ENCODE measurements around the gene CLTRN. TPM values are rescaled to one million over a fixed set of nuclear protein-coding genes. Genes with fewer than 3 reads are reported as not detected.
A peak's percentile ranks its signal among the peaks of the same experiment; 100 is the strongest.

The CLTRN gene
- total RNA-seq, 6 donors from 2014 or later = 0.88 to 7.9 (median 1.3) TPM; not detected in 1

- DNase-seq = no peak
- H3K27ac ChIP-seq = no peak overlapping the region
- peak in 1 of 2 donors; percentile 49 for ATAC-seq (ENCODE audit: low FRiP score in 2 of 2)
- 71 to 81% methylated on average over 3 of the region's 3 CpGs for WGBS, 2 donors
- no peak overlapping the region for H3K4me3 ChIP-seq
- no peaks in the 10 kb centered on the region for H3K36me3 ChIP-seq
- no peaks in the 10 kb centered on the region for H3K9me3 ChIP-seq
- no peaks in the 10 kb centered on the region for H3K4me1 ChIP-seq
- TF ChIP-seq POLR2A (IDR thresholded peaks at IDR 0.05) (no peak), POLR2AphosphoS5 (IDR thresholded peaks at IDR 0.05) (no peak), EP300 (IDR thresholded peaks at IDR 0.05) (no peak)
- TF ChIP-seq, protein P1, sequence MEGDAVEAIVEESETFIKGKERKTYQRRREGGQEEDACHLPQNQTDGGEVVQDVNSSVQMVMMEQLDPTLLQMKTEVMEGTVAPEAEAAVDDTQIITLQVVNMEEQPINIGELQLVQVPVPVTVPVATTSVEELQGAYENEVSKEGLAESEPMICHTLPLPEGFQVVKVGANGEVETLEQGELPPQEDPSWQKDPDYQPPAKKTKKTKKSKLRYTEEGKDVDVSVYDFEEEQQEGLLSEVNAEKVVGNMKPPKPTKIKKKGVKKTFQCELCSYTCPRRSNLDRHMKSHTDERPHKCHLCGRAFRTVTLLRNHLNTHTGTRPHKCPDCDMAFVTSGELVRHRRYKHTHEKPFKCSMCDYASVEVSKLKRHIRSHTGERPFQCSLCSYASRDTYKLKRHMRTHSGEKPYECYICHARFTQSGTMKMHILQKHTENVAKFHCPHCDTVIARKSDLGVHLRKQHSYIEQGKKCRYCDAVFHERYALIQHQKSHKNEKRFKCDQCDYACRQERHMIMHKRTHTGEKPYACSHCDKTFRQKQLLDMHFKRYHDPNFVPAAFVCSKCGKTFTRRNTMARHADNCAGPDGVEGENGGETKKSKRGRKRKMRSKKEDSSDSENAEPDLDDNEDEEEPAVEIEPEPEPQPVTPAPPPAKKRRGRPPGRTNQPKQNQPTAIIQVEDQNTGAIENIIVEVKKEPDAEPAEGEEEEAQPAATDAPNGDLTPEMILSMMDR (IDR thresholded peaks at IDR 0.05) = no peak
- no peaks in the 10 kb centered on the region for H3K27me3 ChIP-seq
These were observed 48.1 kb downstream of the CLTRN start for GRCh38 chrX:15616531-15616930.

GRCh38 chrX:15607067-15607466, 57.5 kb downstream of the CLTRN start:
- H3K27me3 ChIP-seq = no peaks in the 10 kb centered on the region
- H3K4me1 ChIP-seq = peaks cover 0 to 8% (median 0%) of the 10 kb centered on the region in 4 donors
- H3K9me3 ChIP-seq = no peaks in the 10 kb centered on the region
- H3K36me3 ChIP-seq = no peaks in the 10 kb centered on the region
- TF ChIP-seq, protein P1 (IDR thresholded peaks at IDR 0.05) = no peak
- no peak for TF ChIP-seq EP300 (IDR thresholded peaks at IDR 0.05)
- no peak for TF ChIP-seq POLR2AphosphoS5 (IDR thresholded peaks at IDR 0.05)
- TF ChIP-seq POLR2A (IDR thresholded peaks at IDR 0.05) = no peak
- no peak overlapping the region for H3K4me3 ChIP-seq
- no peak for DNase-seq
- 28 to 57% methylated on average over 5 of the region's 5 CpGs for WGBS, 2 donors
- ATAC-seq (ENCODE audit: low FRiP score in 2 of 2) = no peak
- H3K27ac ChIP-seq = no peak overlapping the region

DNA sequence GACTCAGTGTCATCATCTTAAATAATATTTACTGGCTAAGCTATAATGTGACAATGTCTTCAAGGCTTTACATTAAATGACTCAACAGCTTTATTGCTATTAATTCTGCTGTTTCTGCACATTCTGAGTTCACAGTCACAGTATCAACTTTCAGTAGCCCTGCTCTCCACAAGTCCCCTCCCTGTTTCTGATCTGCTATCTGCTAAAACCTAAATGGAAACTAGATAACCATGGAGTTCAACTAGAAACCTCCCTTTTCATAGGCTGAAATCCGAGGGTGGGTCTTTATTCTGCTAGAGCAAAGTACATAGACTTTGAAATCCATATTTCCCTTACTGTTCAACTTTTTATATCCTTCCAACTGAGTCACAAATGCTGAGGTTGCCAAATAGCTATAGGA, 58.5 kb downstream of the CLTRN start:
- no peak for ATAC-seq (ENCODE audit: low FRiP score in 2 of 2)

GRCh38 chrX:15605226-15605625, 59.4 kb downstream of the CLTRN start:
- Histone ChIP-seq H3K27ac (no peak overlapping the region), H3K27me3 (no peaks in the 10 kb centered on the region), H3K9me3 (no peaks in the 10 kb centered on the region), H3K4me3 (no peak overlapping the region), H3K36me3 (no peaks in the 10 kb centered on the region), H3K4me1 (peaks cover 0 to 8% (median 0%) of the 10 kb centered on the region in 4 donors)
- no peak for DNase-seq
- WGBS, 2 donors = 72 to 100% methylated on average over 1 of the region's 1 CpG
- TF ChIP-seq EP300 (IDR thresholded peaks at IDR 0.05) = no peak
- no peak for TF ChIP-seq POLR2AphosphoS5 (IDR thresholded peaks at IDR 0.05)
- TF ChIP-seq POLR2A (IDR thresholded peaks at IDR 0.05) = no peak
- TF ChIP-seq, protein P1 (IDR thresholded peaks at IDR 0.05) = no peak
- ATAC-seq (ENCODE audit: low FRiP score in 2 of 2) = no peak

More for the DNA sequence above, 58.5 kb downstream of the CLTRN start:
- no peak overlapping the region for H3K4me3 ChIP-seq
- no peak for TF ChIP-seq POLR2AphosphoS5 (IDR thresholded peaks at IDR 0.05)
- no peak for TF ChIP-seq POLR2A (IDR thresholded peaks at IDR 0.05)
- TF ChIP-seq, protein P1 (IDR thresholded peaks at IDR 0.05) = no peak
- TF ChIP-seq EP300 (IDR thresholded peaks at IDR 0.05) = no peak
- H3K36me3 ChIP-seq = no peaks in the 10 kb centered on the region
- no peak for DNase-seq
- H3K4me1 ChIP-seq = peaks cover 0 to 8% (median 0%) of the 10 kb centered on the region in 4 donors
- WGBS, 2 donors = 18 to 36% methylated on average over 1 of the region's 1 CpG
- no peaks in the 10 kb centered on the region for H3K27me3 ChIP-seq
- H3K27ac ChIP-seq = no peak overlapping the region
- no peaks in the 10 kb centered on the region for H3K9me3 ChIP-seq

GRCh38 chrX:15602761-15603160, 61.8 kb downstream of the CLTRN start:
- H3K4me1 ChIP-seq = peaks cover 0 to 8% (median 0%) of the 10 kb centered on the region in 4 donors
- H3K27me3 ChIP-seq = no peaks in the 10 kb centered on the region
- TF ChIP-seq, protein P1 (IDR thresholded peaks at IDR 0.05) = no peak
- no peak for TF ChIP-seq POLR2AphosphoS5 (IDR thresholded peaks at IDR 0.05)
- no peak for TF ChIP-seq EP300 (IDR thresholded peaks at IDR 0.05)
- no peak for TF ChIP-seq POLR2A (IDR thresholded peaks at IDR 0.05)
- H3K36me3 ChIP-seq = no peaks in the 10 kb centered on the region
- 68 to 77% methylated on average over 5 of the region's 5 CpGs for WGBS, 2 donors
- no peaks in the 10 kb centered on the region for H3K9me3 ChIP-seq
- no peak for ATAC-seq (ENCODE audit: low FRiP score in 2 of 2)
- DNase-seq = no peak
- H3K4me3 ChIP-seq = no peak overlapping the region
- H3K27ac ChIP-seq = no peak overlapping the region

All from upper lobe of left lung (tissue), 6 donors.